Measurements from ENCODE around the gene ODAD4.

The ODAD4 gene

GRCh38 chr17:41896726-41897125 lies 33.7 kb upstream of the ODAD4 start:
- Histone ChIP-seq H2AFZ (no peak overlapping the region), H3K4me2 (ENCODE audit: low read length) (no peak overlapping the region), H3K27ac (no peak overlapping the region), H3K36me3 (ENCODE audit: control insufficient read depth, insufficient read depth, low read length) (no peaks in the 10 kb centered on the region), H3K4me1 (no peaks in the 10 kb centered on the region), H3K9ac (no peak overlapping the region), H3K27me3 (ENCODE audit: control insufficient read depth, insufficient read depth, low read length) (no peaks in the 10 kb centered on the region), H3K4me3 (ENCODE audit: low read depth, low read length) (no peak overlapping the region), H3K9me3 (ENCODE audit: control insufficient read depth, low read length) (no peaks in the 10 kb centered on the region), H3K79me2 (no peaks in the 10 kb centered on the region)
- no peak for TF ChIP-seq CTCF (IDR thresholded peaks at IDR 0.05)

- Histone ChIP-seq H2AFZ (no peak overlapping the region), H3K9ac (no peak overlapping the region), H3K4me2 (ENCODE audit: low read length) (no peak overlapping the region), H3K4me3 (ENCODE audit: low read depth, low read length) (no peak overlapping the region), H3K9me3 (ENCODE audit: control insufficient read depth, low read length) (no peaks in the 10 kb centered on the region), H3K36me3 (ENCODE audit: control insufficient read depth, insufficient read depth, low read length) (no peaks in the 10 kb centered on the region), H3K27ac (no peak overlapping the region), H3K27me3 (ENCODE audit: control insufficient read depth, insufficient read depth, low read length) (no peaks in the 10 kb centered on the region), H3K79me2 (no peaks in the 10 kb centered on the region), H3K4me1 (no peaks in the 10 kb centered on the region)
- no peak for TF ChIP-seq CTCF (IDR thresholded peaks at IDR 0.05)
Observed at GRCh38 chr17:41901646-41902045, 28.8 kb upstream of the ODAD4 start.

- Histone ChIP-seq H3K27ac (no peak overlapping the region), H3K4me2 (ENCODE audit: low read length) (no peak overlapping the region), H3K9ac (no peak overlapping the region), H3K9me3 (ENCODE audit: control insufficient read depth, low read length) (no peaks in the 10 kb centered on the region), H3K4me3 (ENCODE audit: low read depth, low read length) (no peak overlapping the region), H2AFZ (no peak overlapping the region), H3K27me3 (ENCODE audit: control insufficient read depth, insufficient read depth, low read length) (no peaks in the 10 kb centered on the region), H3K36me3 (ENCODE audit: control insufficient read depth, insufficient read depth, low read length) (no peaks in the 10 kb centered on the region), H3K4me1 (no peaks in the 10 kb centered on the region), H3K79me2 (no peaks in the 10 kb centered on the region)
- no peak for TF ChIP-seq CTCF (IDR thresholded peaks at IDR 0.05)
Observed at GRCh38 chr17:41904242-41904841, 26.1 kb upstream of the ODAD4 start.

GRCh38 chr17:41905172-41905571 lies 25.2 kb upstream of the ODAD4 start:
- H3K27me3 ChIP-seq (ENCODE audit: control insufficient read depth, insufficient read depth, low read length), result no peaks in the 10 kb centered on the region
- no peaks in the 10 kb centered on the region for H3K36me3 ChIP-seq (ENCODE audit: control insufficient read depth, insufficient read depth, low read length)
- no peak overlapping the region for H2AFZ ChIP-seq
- H3K4me2 ChIP-seq (ENCODE audit: low read length), result no peak overlapping the region
- H3K9ac ChIP-seq, result no peak overlapping the region
- H3K27ac ChIP-seq, result no peak overlapping the region
- no peak overlapping the region for H3K4me3 ChIP-seq (ENCODE audit: low read depth, low read length)
- H3K79me2 ChIP-seq, result no peaks in the 10 kb centered on the region
- H3K4me1 ChIP-seq, result no peaks in the 10 kb centered on the region
- no peak for TF ChIP-seq CTCF (IDR thresholded peaks at IDR 0.05)
- H3K9me3 ChIP-seq (ENCODE audit: control insufficient read depth, low read length), result no peaks in the 10 kb centered on the region

- H3K4me2 ChIP-seq (ENCODE audit: low read length), result no peak overlapping the region
- no peaks in the 10 kb centered on the region for H3K36me3 ChIP-seq (ENCODE audit: control insufficient read depth, insufficient read depth, low read length)
- H3K9me3 ChIP-seq (ENCODE audit: control insufficient read depth, low read length), result no peaks in the 10 kb centered on the region
- no peak overlapping the region for H3K9ac ChIP-seq
- no peaks in the 10 kb centered on the region for H3K27me3 ChIP-seq (ENCODE audit: control insufficient read depth, insufficient read depth, low read length)
- no peak for TF ChIP-seq CTCF (IDR thresholded peaks at IDR 0.05)
- no peaks in the 10 kb centered on the region for H3K4me1 ChIP-seq
- H2AFZ ChIP-seq, result no peak overlapping the region
- H3K4me3 ChIP-seq (ENCODE audit: low read depth, low read length), result no peak overlapping the region
- H3K79me2 ChIP-seq, result no peaks in the 10 kb centered on the region
- no peak overlapping the region for H3K27ac ChIP-seq
Observed at GRCh38 chr17:41906465-41907184, 23.8 kb upstream of the ODAD4 start.

Measured in parathyroid adenoma (tissue), 2 donors.